Stimulated activated CD8-positive, alpha-beta memory T cell treated with anti-CD3 and anti-CD28 coated beads, Interleukin-7, amount 100 ng/mL, for 48 hours (primary cell): ENCODE measurements around the gene CHST6.
"Not testable (repeated sequence)": the region's sequence is repeated elsewhere in the genome, so short reads cannot be mapped to it uniquely, and the experiment has no call there.

Experiments
- DNase-seq, 2 donors: peaks; one replicate each; pipeline ENCODE4 v3.0.0-alpha.2; 2020; ENCODE audit warnings: low read depth in 1 of 2; ENCODE audit errors: extremely low read depth in 1 of 2

The CHST6 gene

GRCh38 chr16:75503801-75504200 is 8.6 kb upstream of the CHST6 start:
- DNase-seq, result no peak

GRCh38 chr16:75502916-75503605 is 7.8 kb upstream of the CHST6 start:
- no peak for DNase-seq

- not testable (repeated sequence) for DNase-seq
Measured at GRCh38 chr16:75501820-75502219, 6.6 kb upstream of the CHST6 start.

GRCh38 chr16:75501359-75501758 is 6.1 kb upstream of the CHST6 start:
- DNase-seq, result no peak

GRCh38 chr16:75498605-75499322 is 3.5 kb upstream of the CHST6 start:
- DNase-seq, result not testable (repeated sequence)

- no peak for DNase-seq
Measured at GRCh38 chr16:75497558-75497957, 2.3 kb upstream of the CHST6 start.

- no peak for DNase-seq
Measured at GRCh38 chr16:75494661-75495075, 573 bp downstream of the CHST6 start.

- no peak for DNase-seq
Measured at GRCh38 chr16:75494184-75494583, 1.1 kb downstream of the CHST6 start.

- DNase-seq, result no peak
Measured at GRCh38 chr16:75491876-75492275, 3.4 kb downstream of the CHST6 start.

- no peak for DNase-seq
Measured at GRCh38 chr16:75488322-75488721, 6.9 kb downstream of the CHST6 start.

- DNase-seq, result no peak
Measured at GRCh38 chr16:75486676-75487313, 8.4 kb downstream of the CHST6 start.

- DNase-seq, result no peak
Measured at GRCh38 chr16:75486014-75486675, 9.1 kb downstream of the CHST6 start.

- no peak for DNase-seq
Measured at GRCh38 chr16:75485230-75486013, 9.8 kb downstream of the CHST6 start.

- no peak for DNase-seq
Measured at GRCh38 chr16:75483222-75483621, 12.0 kb downstream of the CHST6 start.

- no peak for DNase-seq
Measured at GRCh38 chr16:75482434-75483205, 12.6 kb downstream of the CHST6 start.

- DNase-seq, result no peak
Measured at GRCh38 chr16:75481475-75481874, 13.8 kb downstream of the CHST6 start.

GRCh38 chr16:75479421-75479990 is 15.7 kb downstream of the CHST6 start:
- DNase-seq, result no peak

GRCh38 chr16:75478480-75479345 is 16.5 kb downstream of the CHST6 start:
- DNase-seq, result no peak
